GM12878 (cell line): ENCODE data around the gene NUP214.

Source experiments
- EZH2 ChIP-seq: IDR thresholded peaks from 2 replicates; pipeline ENCODE4 v1.6.1; 2012; ENCODE audit warnings: low read depth, mild to moderate bottlenecking, control low read depth, inconsistent platforms, low read length, borderline replicate concordance; ENCODE audit not compliant: control insufficient read depth
- LARP7 ChIP-seq: fragments of 450-650 bp; IDR thresholded peaks from 2 replicates; pipeline ENCODE4 v1.6.1; 2017; ENCODE audit warnings: mild to moderate bottlenecking
- MAX ChIP-seq: IDR thresholded peaks from 2 replicates; pipeline ENCODE4 v1.6.1; 2012; ENCODE audit warnings: low read depth, low read length, improper control_type of control experiment

DNA sequence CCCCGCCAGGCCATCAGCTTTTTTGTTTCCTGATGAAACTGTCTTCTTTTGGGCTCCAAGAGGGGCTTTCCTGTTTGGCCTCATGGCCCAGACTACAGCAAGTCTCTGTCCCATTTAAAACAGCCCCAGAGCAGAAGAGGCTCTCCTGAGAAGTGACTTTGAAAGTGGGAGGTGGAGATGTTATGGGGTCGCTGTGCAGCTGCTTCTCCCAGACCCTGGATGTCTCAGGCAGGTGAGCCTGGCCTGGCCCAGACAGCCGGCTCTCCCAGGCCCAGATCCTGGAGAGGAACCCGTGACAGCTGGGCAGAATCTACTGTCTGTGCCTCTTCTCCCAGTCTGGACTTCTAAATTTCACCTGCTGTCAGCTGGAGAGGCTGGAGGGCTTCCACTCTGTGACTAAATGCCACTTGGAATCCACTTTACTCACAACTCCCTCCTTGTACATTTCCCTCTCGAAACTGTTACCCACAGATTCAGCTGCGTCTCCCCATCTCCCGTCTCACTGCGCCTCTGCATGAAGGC is 130.4 kb downstream of the NUP214 start:
- TF ChIP-seq EZH2: no peak
- TF ChIP-seq LARP7: no peak
- no peak for TF ChIP-seq MAX
